Keratinocyte (primary cell): ENCODE data around the gene DCDC1. TPM values are rescaled to one million over a fixed set of nuclear protein-coding genes. Genes with fewer than 3 reads are reported as not detected.

Experiments used
- DNase-seq: peaks from one replicate; pipeline ENCODE4 v3.0.0-alpha.2; 2011; ENCODE audit warnings: low read depth, missing footprints, low spot score
- FAIRE-seq: peaks from 2 replicates; lab custom pipeline; 2011; peaks lifted over from hg19 to GRCh38; lab: Jason Lieb, UNC
- H2AFZ ChIP-seq: 2 replicates; pipeline ENCODE4 v1.6.0; 2012; ENCODE audit warnings: low read length, control low read depth, inconsistent platforms; ENCODE audit not compliant: control insufficient read depth
- H3K27ac ChIP-seq: 2 replicates; pipeline ENCODE4 v1.5.1; 2011; ENCODE audit warnings: low read length; ENCODE audit not compliant: control insufficient read depth, insufficient read depth
- H3K27me3 ChIP-seq: 3 replicates; pipeline ENCODE4 v1.6.0; 2011; ENCODE audit warnings: low read length; ENCODE audit not compliant: control insufficient read depth, insufficient read depth; ENCODE audit errors: extremely low read depth
- H3K36me3 ChIP-seq, 2 experiments: 2 replicates in 1 of 2; 3 replicates in 1 of 2; pipeline ENCODE4 v1.5.1; 2011; ENCODE audit warnings: low read length in 2 of 2, mild to moderate bottlenecking in 1 of 2; ENCODE audit not compliant: control insufficient read depth in 2 of 2, insufficient read depth in 2 of 2; ENCODE audit errors: extremely low read depth in 1 of 2
- H3K4me1 ChIP-seq: 3 replicates; pipeline ENCODE4 v1.5.1; 2011; ENCODE audit warnings: low read length; ENCODE audit not compliant: control insufficient read depth, insufficient read depth; ENCODE audit errors: extremely low read depth
- H3K4me2 ChIP-seq: 3 replicates; pipeline ENCODE4 v1.6.0; 2011; ENCODE audit warnings: low read depth, low read length; ENCODE audit not compliant: control insufficient read depth, insufficient read depth; ENCODE audit errors: extremely low read depth
- H3K4me3 ChIP-seq, 3 experiments: fragments of 200-600 bp in 1 of 3; sonication (generic) in 1 of 3; 2 replicates in 2 of 3; 3 replicates in 1 of 3; pipeline ENCODE4 v1.5.1; 2011 to 2016; ENCODE audit warnings: low read length in 3 of 3, mild to moderate bottlenecking in 3 of 3, control low read depth in 2 of 3, inconsistent platforms in 1 of 3, low read depth in 1 of 3, mixed read lengths in 1 of 3, mixed run types in 1 of 3, moderate library complexity in 1 of 3; ENCODE audit not compliant: control insufficient read depth in 2 of 3, insufficient read depth in 2 of 3; ENCODE audit errors: extremely low read depth in 1 of 3
- H3K79me2 ChIP-seq: 2 replicates; pipeline ENCODE4 v1.6.0; 2012; ENCODE audit warnings: low read length; ENCODE audit not compliant: control insufficient read depth, insufficient read depth
- H3K9ac ChIP-seq: 3 replicates; pipeline ENCODE4 v1.6.0; 2011; ENCODE audit warnings: low read length; ENCODE audit not compliant: control insufficient read depth, insufficient read depth; ENCODE audit errors: extremely low read depth
- H3K9me1 ChIP-seq: 3 replicates; pipeline ENCODE4 v1.6.0; 2011; ENCODE audit warnings: low read length; ENCODE audit not compliant: control insufficient read depth, insufficient read depth; ENCODE audit errors: extremely low read depth
- H3K9me3 ChIP-seq: 2 replicates; pipeline ENCODE4 v1.5.1; 2012; ENCODE audit warnings: low read depth, low read length; ENCODE audit not compliant: control insufficient read depth
- H4K20me1 ChIP-seq: 3 replicates; pipeline ENCODE4 v1.6.0; 2011; ENCODE audit warnings: low read length; ENCODE audit not compliant: control insufficient read depth, insufficient read depth; ENCODE audit errors: extremely low read depth
- EZH2 ChIP-seq: IDR thresholded peaks from one replicate; pipeline ENCODE4 v1.6.1; 2012; ENCODE audit warnings: inconsistent platforms, mild to moderate bottlenecking, low read length, moderate library complexity
- dilution Hi-C: fragments of 300-500 bp; cut with MboI; formaldehyde crosslinking; loops from one replicate; pipeline ENCODE4 v1.7.0; 2020; ENCODE audit warnings: low sequenced_read_pairs; ENCODE audit not compliant: extremely low pct_ligation_motif_present
- polyA plus RNA-seq, 5 experiments: library from polyadenylated mRNA; depleted of rRNA in 3 of 5; stranded (reverse) in 3 of 5; stranded (forward) in 1 of 5; unstranded in 1 of 5; fragments of >200 nt; gene quantifications; 1 replicate in 1 of 5; 2 replicates in 3 of 5; 3 replicates in 1 of 5; pipeline versions ENCODE4 v1.2.1 to v1.2.3, GENCODE V29; 2011 to 2012; ENCODE audit warnings: missing spikeins in 2 of 5, low read depth in 1 of 5, low replicate concordance in 1 of 5
- TF ChIP-seq, protein P1 (sequence below), 3 experiments: IDR thresholded peaks in 1 of 3; conservative IDR thresholded peaks in 1 of 3; optimal IDR thresholded peaks in 1 of 3; 2 replicates in 2 of 3; 3 replicates in 1 of 3; pipeline versions ENCODE3 to v1.5.1; 2011; ENCODE audit warnings: low read length in 3 of 3, mild to moderate bottlenecking in 3 of 3, moderate library complexity in 2 of 3, control low read depth in 1 of 3, inconsistent platforms in 1 of 3; ENCODE audit not compliant: insufficient read depth in 2 of 3; ENCODE audit errors: extremely low read depth in 1 of 3

DCDC1 gene
- polyA plus RNA-seq, 1 donor (not counting 4 experiments of a cell fraction or from before 2014, with no cell fraction given): 0.08 TPM

DNA sequence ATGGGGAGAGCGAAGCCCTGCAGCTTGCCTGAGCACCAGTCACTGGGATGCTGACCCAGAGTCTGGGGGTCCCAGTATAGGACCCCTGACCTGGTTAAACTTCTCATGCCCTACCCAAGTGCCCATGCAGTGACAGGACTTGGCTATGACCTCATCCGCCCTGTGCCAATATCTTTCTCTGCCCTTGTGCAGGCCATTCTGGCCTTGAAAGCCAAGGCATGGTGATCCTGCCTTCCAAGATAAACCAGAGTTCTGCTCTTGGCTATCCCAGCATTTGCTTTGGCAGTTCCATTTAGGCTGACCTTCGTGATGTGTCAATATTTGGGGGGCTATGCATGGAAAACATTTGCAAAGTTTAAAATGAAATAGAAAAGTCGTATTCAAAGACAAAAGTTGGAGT lies 542.6 kb downstream of the DCDC1 start:
- H3K36me3 ChIP-seq: no peaks in the 10 kb centered on the region
- H3K4me3 ChIP-seq: no peak overlapping the region
- no peaks in the 10 kb centered on the region for H3K9me3 ChIP-seq
- H3K9me1 ChIP-seq: no peaks in the 10 kb centered on the region
- DNase-seq (no peak), FAIRE-seq (no peak)
- no peak overlapping the region for H2AFZ ChIP-seq
- H3K9ac ChIP-seq: no peak overlapping the region
- no peak overlapping the region for H3K4me2 ChIP-seq
- no peaks in the 10 kb centered on the region for H3K27me3 ChIP-seq
- H4K20me1 ChIP-seq: no peaks in the 10 kb centered on the region
- H3K27ac ChIP-seq: no peak overlapping the region
- TF ChIP-seq, protein P1, sequence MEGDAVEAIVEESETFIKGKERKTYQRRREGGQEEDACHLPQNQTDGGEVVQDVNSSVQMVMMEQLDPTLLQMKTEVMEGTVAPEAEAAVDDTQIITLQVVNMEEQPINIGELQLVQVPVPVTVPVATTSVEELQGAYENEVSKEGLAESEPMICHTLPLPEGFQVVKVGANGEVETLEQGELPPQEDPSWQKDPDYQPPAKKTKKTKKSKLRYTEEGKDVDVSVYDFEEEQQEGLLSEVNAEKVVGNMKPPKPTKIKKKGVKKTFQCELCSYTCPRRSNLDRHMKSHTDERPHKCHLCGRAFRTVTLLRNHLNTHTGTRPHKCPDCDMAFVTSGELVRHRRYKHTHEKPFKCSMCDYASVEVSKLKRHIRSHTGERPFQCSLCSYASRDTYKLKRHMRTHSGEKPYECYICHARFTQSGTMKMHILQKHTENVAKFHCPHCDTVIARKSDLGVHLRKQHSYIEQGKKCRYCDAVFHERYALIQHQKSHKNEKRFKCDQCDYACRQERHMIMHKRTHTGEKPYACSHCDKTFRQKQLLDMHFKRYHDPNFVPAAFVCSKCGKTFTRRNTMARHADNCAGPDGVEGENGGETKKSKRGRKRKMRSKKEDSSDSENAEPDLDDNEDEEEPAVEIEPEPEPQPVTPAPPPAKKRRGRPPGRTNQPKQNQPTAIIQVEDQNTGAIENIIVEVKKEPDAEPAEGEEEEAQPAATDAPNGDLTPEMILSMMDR (optimal IDR thresholded peaks at IDR 0.05 in 1 of 3, IDR thresholded peaks at IDR 0.05 in 1 of 3, conservative IDR thresholded peaks at IDR 0.05 in 1 of 3; ENCODE audit: extremely low read depth in 1 of 3, insufficient read depth in 2 of 3, low read length in 3 of 3): no peak
- no peak for TF ChIP-seq EZH2
- no peaks in the 10 kb centered on the region for H3K79me2 ChIP-seq
- H3K4me1 ChIP-seq: no peaks in the 10 kb centered on the region
- dilution Hi-C loops: no loop called here

DNA sequence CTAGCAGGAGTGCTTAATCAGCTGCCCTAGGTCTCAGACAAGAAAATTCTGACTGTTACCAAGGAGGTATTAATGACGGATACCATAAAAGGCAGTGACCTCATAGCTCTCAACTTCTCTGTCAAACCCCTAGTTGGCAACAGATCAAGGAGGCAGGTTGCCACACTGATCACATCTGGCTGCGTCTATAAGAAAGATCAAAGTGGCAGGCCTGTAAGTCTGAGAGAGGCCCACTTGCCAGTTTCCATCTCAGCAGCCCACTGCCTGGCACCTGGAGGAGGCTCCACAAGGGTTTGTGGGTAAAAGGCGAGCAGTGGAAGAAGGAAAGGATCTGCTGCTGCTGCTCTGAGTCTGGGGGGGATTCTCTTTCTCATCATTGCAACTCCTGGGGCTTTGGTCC lies 543.8 kb downstream of the DCDC1 start:
- Histone ChIP-seq H3K27me3 (no peaks in the 10 kb centered on the region), H3K27ac (no peak overlapping the region), H3K4me2 (no peak overlapping the region), H3K9me3 (no peaks in the 10 kb centered on the region), H3K9me1 (no peaks in the 10 kb centered on the region), H3K79me2 (no peaks in the 10 kb centered on the region), H2AFZ (no peak overlapping the region), H3K4me1 (no peaks in the 10 kb centered on the region), H4K20me1 (no peaks in the 10 kb centered on the region), H3K4me3 (no peak overlapping the region), H3K36me3 (no peaks in the 10 kb centered on the region), H3K9ac (no peak overlapping the region)
- no peak for FAIRE-seq
- no peak for DNase-seq
- TF ChIP-seq, protein P1 (optimal IDR thresholded peaks at IDR 0.05 in 1 of 3, IDR thresholded peaks at IDR 0.05 in 1 of 3, conservative IDR thresholded peaks at IDR 0.05 in 1 of 3; ENCODE audit: extremely low read depth in 1 of 3, insufficient read depth in 2 of 3, low read length in 3 of 3): no peak
- no peak for TF ChIP-seq EZH2
- dilution Hi-C loops: no loop called here
